Measurements from ENCODE around the gene SVOP.
"Not testable (repeated sequence)": the region's sequence is repeated elsewhere in the genome, so short reads cannot be mapped to it uniquely, and the experiment has no call there.

SVOP gene

GRCh38 chr12:109020796-109021380 lies at the start of gene SVOP:
TSS of gene SVOP (minus strand) at chr12:109021068. CDS start at chr12:109020868, 200 bp downstream.
- peak; percentile 55 for DNase-seq

GRCh38 chr12:109069307-109070271 lies 48.7 kb upstream of the SVOP start:
- no peak for DNase-seq

- DNase-seq: no peak
Observed at GRCh38 chr12:109065853-109066193, 45.0 kb upstream of the SVOP start.

GRCh38 chr12:109065154-109065852 lies 44.4 kb upstream of the SVOP start:
- no peak for DNase-seq

GRCh38 chr12:109064143-109064542 lies 43.3 kb upstream of the SVOP start:
- DNase-seq: no peak

GRCh38 chr12:109058773-109059172 lies 37.9 kb upstream of the SVOP start:
- DNase-seq: no peak

GRCh38 chr12:109057376-109057775 lies 36.5 kb upstream of the SVOP start:
- DNase-seq: no peak

- no peak for DNase-seq
Observed at GRCh38 chr12:109056891-109057290, 36.0 kb upstream of the SVOP start.

- DNase-seq: no peak
Observed at GRCh38 chr12:109054520-109054919, 33.7 kb upstream of the SVOP start.

GRCh38 chr12:109054124-109054513 lies 33.3 kb upstream of the SVOP start:
- not testable (repeated sequence) for DNase-seq

- DNase-seq: peak; percentile 26
Observed at GRCh38 chr12:109053382-109054123, 32.7 kb upstream of the SVOP start.

GRCh38 chr12:109052414-109053323 lies 31.8 kb upstream of the SVOP start, which contains the start of gene USP30:
TSS of gene USP30 (plus strand) at chr12:109052576. CDS start at chr12:109052679, 103 bp downstream.
- DNase-seq: peak; percentile 88

GRCh38 chr12:109052097-109052413 lies 31.2 kb upstream of the SVOP start:
- DNase-seq: no peak

GRCh38 chr12:109049794-109050193 lies 28.9 kb upstream of the SVOP start:
- DNase-seq: not testable (repeated sequence)

GRCh38 chr12:109048706-109049105 lies 27.8 kb upstream of the SVOP start:
- DNase-seq: not testable (repeated sequence)

- DNase-seq: no peak
Observed at GRCh38 chr12:109047081-109047805, 26.4 kb upstream of the SVOP start.

GRCh38 chr12:109044241-109044640 lies 23.4 kb upstream of the SVOP start:
- no peak for DNase-seq

GRCh38 chr12:109036975-109037374 lies 16.1 kb upstream of the SVOP start:
- DNase-seq: no peak

GRCh38 chr12:109033239-109034196 lies 12.7 kb upstream of the SVOP start:
- no peak for DNase-seq

- DNase-seq: no peak
Observed at GRCh38 chr12:109029411-109029810, 8.5 kb upstream of the SVOP start.

All from stimulated activated CD4-positive, alpha-beta T cell treated with anti-CD3 and anti-CD28 coated beads, Interleukin-15, amount 100 ng/mL, for 24 hours (primary cell).